ENCODE data around the gene CDKN2B-AS1. TPM values are rescaled to one million over a fixed set of nuclear protein-coding genes. Genes with fewer than 3 reads are reported as not detected.

CDKN2B-AS1 gene
- total RNA-seq, 1 experiment from 2014 or later = not detected

GRCh38 chr9:21974722-21975409 is 19.7 kb upstream of the CDKN2B-AS1 start:
- in situ Hi-C loops (cut with HindIII; ENCODE audit: low pct_unique_long_range_greater_than_20kb, low sequenced_read_pairs) = no loop called here
- no peak for DNase-seq (ENCODE audit: low read depth)

GRCh38 chr9:21976334-21976875 is 18.2 kb upstream of the CDKN2B-AS1 start:
- no peak for DNase-seq (ENCODE audit: low read depth)
- in situ Hi-C loops (cut with HindIII; ENCODE audit: low pct_unique_long_range_greater_than_20kb, low sequenced_read_pairs) = no loop called here

GRCh38 chr9:21982391-21982790 is 12.2 kb upstream of the CDKN2B-AS1 start:
- DNase-seq (ENCODE audit: low read depth) = no peak
- in situ Hi-C loops (cut with HindIII; ENCODE audit: low pct_unique_long_range_greater_than_20kb, low sequenced_read_pairs) = no loop called here

GRCh38 chr9:21982861-21983560 is 11.6 kb upstream of the CDKN2B-AS1 start:
- no peak for DNase-seq (ENCODE audit: low read depth)
- in situ Hi-C loops (cut with HindIII; ENCODE audit: low pct_unique_long_range_greater_than_20kb, low sequenced_read_pairs) = no loop called here

- DNase-seq (ENCODE audit: low read depth) = no peak
- in situ Hi-C loops (cut with HindIII; ENCODE audit: low pct_unique_long_range_greater_than_20kb, low sequenced_read_pairs) = no loop called here
Measured at GRCh38 chr9:21983561-21983935, 11.0 kb upstream of the CDKN2B-AS1 start.

- in situ Hi-C loops (cut with HindIII; ENCODE audit: low pct_unique_long_range_greater_than_20kb, low sequenced_read_pairs) = no loop called here
- DNase-seq (ENCODE audit: low read depth) = no peak
Measured at GRCh38 chr9:21984101-21984500, 10.5 kb upstream of the CDKN2B-AS1 start.

GRCh38 chr9:21985964-21986667 is 8.5 kb upstream of the CDKN2B-AS1 start:
- in situ Hi-C loops (cut with HindIII; ENCODE audit: low pct_unique_long_range_greater_than_20kb, low sequenced_read_pairs) = no loop called here
- no peak for DNase-seq (ENCODE audit: low read depth)

- in situ Hi-C loops (cut with HindIII; ENCODE audit: low pct_unique_long_range_greater_than_20kb, low sequenced_read_pairs) = no loop called here
Measured at GRCh38 chr9:21988056-21988990, 6.3 kb upstream of the CDKN2B-AS1 start.

GRCh38 chr9:21989440-21990189 is 5.0 kb upstream of the CDKN2B-AS1 start:
- in situ Hi-C loops (cut with HindIII; ENCODE audit: low pct_unique_long_range_greater_than_20kb, low sequenced_read_pairs) = no loop called here
- DNase-seq (ENCODE audit: low read depth) = no peak

More at GRCh38 chr9:21988056-21988990, 6.3 kb upstream of the CDKN2B-AS1 start:
- no peak for DNase-seq (ENCODE audit: low read depth)

GRCh38 chr9:21991072-21991959 is 3.3 kb upstream of the CDKN2B-AS1 start:
- in situ Hi-C loops (cut with HindIII; ENCODE audit: low pct_unique_long_range_greater_than_20kb, low sequenced_read_pairs) = no loop called here
- no peak for DNase-seq (ENCODE audit: low read depth)

GRCh38 chr9:21993007-21993406 is 1.6 kb upstream of the CDKN2B-AS1 start:
- in situ Hi-C loops (cut with HindIII; ENCODE audit: low pct_unique_long_range_greater_than_20kb, low sequenced_read_pairs) = no loop called here
- no peak for DNase-seq (ENCODE audit: low read depth)

GRCh38 chr9:21993893-21994555 is 567 bp upstream of the CDKN2B-AS1 start, which contains the start of gene CDKN2A:
TSS of gene CDKN2A (minus strand) at chr9:21994392.
- in situ Hi-C loops (cut with HindIII; ENCODE audit: low pct_unique_long_range_greater_than_20kb, low sequenced_read_pairs) = no loop called here
- DNase-seq (ENCODE audit: low read depth) = no peak

- in situ Hi-C loops (cut with HindIII; ENCODE audit: low pct_unique_long_range_greater_than_20kb, low sequenced_read_pairs) = no loop called here
Measured at GRCh38 chr9:21995006-21995665, 545 bp downstream of the CDKN2B-AS1 start.

GRCh38 chr9:21995666-21996398 is 1.2 kb downstream of the CDKN2B-AS1 start:
- in situ Hi-C loops (cut with HindIII; ENCODE audit: low pct_unique_long_range_greater_than_20kb, low sequenced_read_pairs) = no loop called here
- DNase-seq (ENCODE audit: low read depth) = no peak

More at GRCh38 chr9:21995006-21995665, 545 bp downstream of the CDKN2B-AS1 start:
- no peak for DNase-seq (ENCODE audit: low read depth)

GRCh38 chr9:21996438-21996837 is 1.8 kb downstream of the CDKN2B-AS1 start:
- DNase-seq (ENCODE audit: low read depth) = no peak
- in situ Hi-C loops (cut with HindIII; ENCODE audit: low pct_unique_long_range_greater_than_20kb, low sequenced_read_pairs) = no loop called here

Data from Caki2 (cell line).